ENCODE measurements around the gene HTR3B.
"Not testable (repeated sequence)": the region's sequence is repeated elsewhere in the genome, so short reads cannot be mapped to it uniquely, and the experiment has no call there.

The HTR3B gene

GRCh38 chr11:113873236-113873626, 31.4 kb upstream of the HTR3B start:
- Histone ChIP-seq H3K4me1 (ENCODE audit: control insufficient read depth in 2 of 2, insufficient read depth in 2 of 2, low read length in 2 of 2) (peaks cover 0 to 6% of the 10 kb centered on the region in 2 donors), H3K4me3 (ENCODE audit: low read length in 2 of 2) (no peak overlapping the region), H3K27me3 (ENCODE audit: control insufficient read depth in 2 of 2, insufficient read depth in 2 of 2, low read length in 2 of 2) (no peaks in the 10 kb centered on the region), H3K36me3 (ENCODE audit: control insufficient read depth in 2 of 2, insufficient read depth in 2 of 2, low read length in 2 of 2) (no peaks in the 10 kb centered on the region), H3K9me3 (ENCODE audit: control insufficient read depth in 2 of 2, low read length in 2 of 2) (no peaks in the 10 kb centered on the region), H3K9ac (ENCODE audit: low read depth in 1 of 2, low read length in 2 of 2) (no peak overlapping the region), H3K27ac (ENCODE audit: low read depth in 2 of 2, low read length in 2 of 2) (no peak overlapping the region)

- Histone ChIP-seq H3K27ac (ENCODE audit: low read depth in 2 of 2, low read length in 2 of 2) (no peak overlapping the region), H3K9me3 (ENCODE audit: control insufficient read depth in 2 of 2, low read length in 2 of 2) (no peaks in the 10 kb centered on the region), H3K27me3 (ENCODE audit: control insufficient read depth in 2 of 2, insufficient read depth in 2 of 2, low read length in 2 of 2) (no peaks in the 10 kb centered on the region), H3K4me3 (ENCODE audit: low read length in 2 of 2) (peak overlapping the region in 1 of 2 donors; percentile 82), H3K4me1 (ENCODE audit: control insufficient read depth in 2 of 2, insufficient read depth in 2 of 2, low read length in 2 of 2) (peaks cover 0 to 6% of the 10 kb centered on the region in 2 donors), H3K36me3 (ENCODE audit: control insufficient read depth in 2 of 2, insufficient read depth in 2 of 2, low read length in 2 of 2) (no peaks in the 10 kb centered on the region), H3K9ac (ENCODE audit: low read depth in 1 of 2, low read length in 2 of 2) (no peak overlapping the region)
Measured at GRCh38 chr11:113874096-113874495, 30.5 kb upstream of the HTR3B start.

GRCh38 chr11:113874581-113875233, 29.9 kb upstream of the HTR3B start:
- H3K9ac ChIP-seq (ENCODE audit: low read depth in 1 of 2, low read length in 2 of 2) = peak overlapping the region; percentile 68 to 80
- peaks cover 0 to 6% of the 10 kb centered on the region in 2 donors for H3K4me1 ChIP-seq (ENCODE audit: control insufficient read depth in 2 of 2, insufficient read depth in 2 of 2, low read length in 2 of 2)
- H3K9me3 ChIP-seq (ENCODE audit: control insufficient read depth in 2 of 2, low read length in 2 of 2) = no peaks in the 10 kb centered on the region
- H3K36me3 ChIP-seq (ENCODE audit: control insufficient read depth in 2 of 2, insufficient read depth in 2 of 2, low read length in 2 of 2) = no peaks in the 10 kb centered on the region
- H3K4me3 ChIP-seq (ENCODE audit: low read length in 2 of 2) = peak overlapping the region; percentile 78 to 82
- peak overlapping the region; percentile 52 to 54 for H3K27ac ChIP-seq (ENCODE audit: low read depth in 2 of 2, low read length in 2 of 2)
- no peaks in the 10 kb centered on the region for H3K27me3 ChIP-seq (ENCODE audit: control insufficient read depth in 2 of 2, insufficient read depth in 2 of 2, low read length in 2 of 2)

- Histone ChIP-seq H3K27ac (ENCODE audit: low read depth in 2 of 2, low read length in 2 of 2) (peak within 1 kb of the TSS; percentile 80 to 90), H3K4me3 (ENCODE audit: low read length in 2 of 2) (peak within 1 kb of the TSS; percentile 79 to 82), H3K4me1 (ENCODE audit: control insufficient read depth in 2 of 2, insufficient read depth in 2 of 2, low read length in 2 of 2) (peaks cover 0 to 6% of the 10 kb centered on the region in 2 donors)
Measured at GRCh38 chr11:113875234-113876073, 29.1 kb upstream of the HTR3B start, which contains the start of gene USP28. TSS of gene USP28 (minus strand) at chr11:113875572. CDS start at chr11:113875501, 71 bp downstream.

GRCh38 chr11:113876074-113876797, 28.4 kb upstream of the HTR3B start:
- H3K9me3 ChIP-seq (ENCODE audit: control insufficient read depth in 2 of 2, low read length in 2 of 2) = no peaks in the 10 kb centered on the region
- peak overlapping the region; percentile 79 to 82 for H3K9ac ChIP-seq (ENCODE audit: low read depth in 1 of 2, low read length in 2 of 2)
- H3K27ac ChIP-seq (ENCODE audit: low read depth in 2 of 2, low read length in 2 of 2) = peak overlapping the region; percentile 80 to 90
- H3K4me3 ChIP-seq (ENCODE audit: low read length in 2 of 2) = peak overlapping the region; percentile 79 to 82
- H3K4me1 ChIP-seq (ENCODE audit: control insufficient read depth in 2 of 2, insufficient read depth in 2 of 2, low read length in 2 of 2) = peaks cover 0 to 6% of the 10 kb centered on the region in 2 donors
- H3K27me3 ChIP-seq (ENCODE audit: control insufficient read depth in 2 of 2, insufficient read depth in 2 of 2, low read length in 2 of 2) = no peaks in the 10 kb centered on the region
- H3K36me3 ChIP-seq (ENCODE audit: control insufficient read depth in 2 of 2, insufficient read depth in 2 of 2, low read length in 2 of 2) = no peaks in the 10 kb centered on the region

More at GRCh38 chr11:113875234-113876073, 29.1 kb upstream of the HTR3B start, which contains the start of gene USP28:
- no peaks in the 10 kb centered on the region for H3K36me3 ChIP-seq (ENCODE audit: control insufficient read depth in 2 of 2, insufficient read depth in 2 of 2, low read length in 2 of 2)
- H3K27me3 ChIP-seq (ENCODE audit: control insufficient read depth in 2 of 2, insufficient read depth in 2 of 2, low read length in 2 of 2) = no peaks in the 10 kb centered on the region
- H3K9ac ChIP-seq (ENCODE audit: low read depth in 1 of 2, low read length in 2 of 2) = peak within 1 kb of the TSS; percentile 80 to 82
- H3K9me3 ChIP-seq (ENCODE audit: control insufficient read depth in 2 of 2, low read length in 2 of 2) = no peaks in the 10 kb centered on the region

GRCh38 chr11:113876798-113877669, 27.6 kb upstream of the HTR3B start:
- H3K9ac ChIP-seq (ENCODE audit: low read depth in 1 of 2, low read length in 2 of 2) = no peak overlapping the region
- no peaks in the 10 kb centered on the region for H3K36me3 ChIP-seq (ENCODE audit: control insufficient read depth in 2 of 2, insufficient read depth in 2 of 2, low read length in 2 of 2)
- peaks cover 0 to 6% of the 10 kb centered on the region in 2 donors for H3K4me1 ChIP-seq (ENCODE audit: control insufficient read depth in 2 of 2, insufficient read depth in 2 of 2, low read length in 2 of 2)
- no peak overlapping the region for H3K27ac ChIP-seq (ENCODE audit: low read depth in 2 of 2, low read length in 2 of 2)
- H3K9me3 ChIP-seq (ENCODE audit: control insufficient read depth in 2 of 2, low read length in 2 of 2) = no peaks in the 10 kb centered on the region
- no peak overlapping the region for H3K4me3 ChIP-seq (ENCODE audit: low read length in 2 of 2)
- no peaks in the 10 kb centered on the region for H3K27me3 ChIP-seq (ENCODE audit: control insufficient read depth in 2 of 2, insufficient read depth in 2 of 2, low read length in 2 of 2)

- Histone ChIP-seq H3K4me1 (ENCODE audit: control insufficient read depth in 2 of 2, insufficient read depth in 2 of 2, low read length in 2 of 2) (peaks cover 0 to 6% of the 10 kb centered on the region in 2 donors), H3K27me3 (ENCODE audit: control insufficient read depth in 2 of 2, insufficient read depth in 2 of 2, low read length in 2 of 2) (no peaks in the 10 kb centered on the region), H3K4me3 (ENCODE audit: low read length in 2 of 2) (no peak overlapping the region), H3K27ac (ENCODE audit: low read depth in 2 of 2, low read length in 2 of 2) (no peak overlapping the region), H3K9me3 (ENCODE audit: control insufficient read depth in 2 of 2, low read length in 2 of 2) (no peaks in the 10 kb centered on the region), H3K36me3 (ENCODE audit: control insufficient read depth in 2 of 2, insufficient read depth in 2 of 2, low read length in 2 of 2) (no peaks in the 10 kb centered on the region), H3K9ac (ENCODE audit: low read depth in 1 of 2, low read length in 2 of 2) (no peak overlapping the region)
Measured at GRCh38 chr11:113877670-113878055, 26.9 kb upstream of the HTR3B start.

- H3K27ac ChIP-seq (ENCODE audit: low read depth in 2 of 2, low read length in 2 of 2); H3K4me3 ChIP-seq (ENCODE audit: low read length in 2 of 2); H3K9me3 ChIP-seq (ENCODE audit: control insufficient read depth in 2 of 2, low read length in 2 of 2); H3K27me3 ChIP-seq (ENCODE audit: control insufficient read depth in 2 of 2, insufficient read depth in 2 of 2, low read length in 2 of 2); H3K9ac ChIP-seq (ENCODE audit: low read depth in 1 of 2, low read length in 2 of 2); H3K4me1 ChIP-seq (ENCODE audit: control insufficient read depth in 2 of 2, insufficient read depth in 2 of 2, low read length in 2 of 2); H3K36me3 ChIP-seq (ENCODE audit: control insufficient read depth in 2 of 2, insufficient read depth in 2 of 2, low read length in 2 of 2): not testable (repeated sequence)
Measured at GRCh38 chr11:113879446-113879845, 25.1 kb upstream of the HTR3B start.

GRCh38 chr11:113880971-113881370, 23.6 kb upstream of the HTR3B start:
- Histone ChIP-seq H3K9ac (ENCODE audit: low read depth in 1 of 2, low read length in 2 of 2) (no peak overlapping the region), H3K9me3 (ENCODE audit: control insufficient read depth in 2 of 2, low read length in 2 of 2) (no peaks in the 10 kb centered on the region), H3K36me3 (ENCODE audit: control insufficient read depth in 2 of 2, insufficient read depth in 2 of 2, low read length in 2 of 2) (no peaks in the 10 kb centered on the region), H3K27me3 (ENCODE audit: control insufficient read depth in 2 of 2, insufficient read depth in 2 of 2, low read length in 2 of 2) (no peaks in the 10 kb centered on the region), H3K4me3 (ENCODE audit: low read length in 2 of 2) (no peak overlapping the region), H3K27ac (ENCODE audit: low read depth in 2 of 2, low read length in 2 of 2) (no peak overlapping the region), H3K4me1 (ENCODE audit: control insufficient read depth in 2 of 2, insufficient read depth in 2 of 2, low read length in 2 of 2) (peaks cover 0 to under 1% of the 10 kb centered on the region in 2 donors)

All from mucosa of rectum (tissue), 2 donors.